Esophagus (tissue), 2 donors: ENCODE data around the gene SEMA6D. TPM values are rescaled to one million over a fixed set of nuclear protein-coding genes. Genes with fewer than 3 reads are reported as not detected.

Experiments used
- H3K27ac ChIP-seq, 2 donors: one replicate each; pipeline ENCODE4 v1.5.1; 2013; ENCODE audit warnings: low read depth in 2 of 2, mild to moderate bottlenecking in 2 of 2, inconsistent platforms in 1 of 2, low read length in 1 of 2, moderate library complexity in 1 of 2
- H3K27me3 ChIP-seq, 2 donors: one replicate each; pipeline ENCODE4 v1.6.1; 2013; ENCODE audit warnings: low read length in 2 of 2, control low read depth in 1 of 2, mild to moderate bottlenecking in 1 of 2; ENCODE audit not compliant: insufficient read depth in 2 of 2, control insufficient read depth in 1 of 2
- H3K36me3 ChIP-seq, 2 donors: one replicate each; pipeline ENCODE4 v1.6.1; 2013; ENCODE audit warnings: low read length in 1 of 2; ENCODE audit not compliant: control insufficient read depth in 2 of 2, insufficient read depth in 2 of 2
- H3K4me1 ChIP-seq, 2 donors: one replicate each; pipeline ENCODE4 v1.6.1; 2013; ENCODE audit warnings: low read length in 1 of 2; ENCODE audit not compliant: control insufficient read depth in 2 of 2, insufficient read depth in 2 of 2
- H3K4me3 ChIP-seq, 2 donors: one replicate each; pipeline ENCODE4 v1.5.1; 2013; ENCODE audit warnings: low read length in 2 of 2, mild to moderate bottlenecking in 2 of 2, low read depth in 1 of 2, moderate library complexity in 1 of 2
- H3K9me3 ChIP-seq, 2 donors: one replicate each; pipeline ENCODE4 v1.6.1; 2013; ENCODE audit warnings: mild to moderate bottlenecking in 2 of 2, low read depth in 1 of 2, low read length in 1 of 2, moderate library complexity in 1 of 2; ENCODE audit not compliant: control insufficient read depth in 2 of 2, insufficient read depth in 1 of 2
- WGBS, 2 donors: extraction: QIAGEN DNeasy Blood & Tissue Kit; methylation state at CpG; one replicate each; pipeline ENCODE4 v1.1.7; 2013; 5-methylcytosine and 5-hydroxymethylcytosine counted together
- polyA plus RNA-seq, 2 donors: library from polyadenylated mRNA; stranded (reverse); fragments of 200-250 nt; gene quantifications; one replicate each; pipeline ENCODE4 v1.2.3, GENCODE V29; 2013
- donor health status: healthy with polysubstance abuse.
- donor health status: Bipolar disorder and iron deficiency.

The SEMA6D gene
- polyA plus RNA-seq, 2 donors, result 0.31 to 0.40 TPM

DNA sequence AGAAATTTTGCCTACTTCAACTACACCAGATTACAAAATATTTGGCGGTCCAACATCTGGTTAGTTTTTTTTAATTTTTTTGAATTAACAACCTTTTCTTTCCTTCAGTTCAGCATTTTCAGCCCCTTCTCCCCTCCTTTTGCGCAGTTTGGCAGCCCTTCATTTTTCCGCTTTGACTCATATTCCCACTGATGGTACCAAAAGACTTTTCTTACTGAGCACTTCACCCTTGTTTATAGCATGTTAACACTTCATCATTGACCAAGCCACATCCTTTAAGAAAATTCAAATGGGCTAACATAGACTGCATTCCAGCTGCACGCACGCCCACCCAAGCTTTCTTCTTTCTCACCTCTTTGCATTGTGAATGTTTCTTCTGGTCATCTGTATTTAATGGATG is 49.7 kb downstream of the SEMA6D start:
- Histone ChIP-seq H3K4me3 (no peak overlapping the region), H3K9me3 (no peaks in the 10 kb centered on the region), H3K27ac (no peak overlapping the region), H3K4me1 (no peaks in the 10 kb centered on the region), H3K36me3 (no peaks in the 10 kb centered on the region), H3K27me3 (no peaks in the 10 kb centered on the region)
- WGBS, 2 donors, result 97 to 99% methylated on average over 5 of the region's 5 CpGs

DNA sequence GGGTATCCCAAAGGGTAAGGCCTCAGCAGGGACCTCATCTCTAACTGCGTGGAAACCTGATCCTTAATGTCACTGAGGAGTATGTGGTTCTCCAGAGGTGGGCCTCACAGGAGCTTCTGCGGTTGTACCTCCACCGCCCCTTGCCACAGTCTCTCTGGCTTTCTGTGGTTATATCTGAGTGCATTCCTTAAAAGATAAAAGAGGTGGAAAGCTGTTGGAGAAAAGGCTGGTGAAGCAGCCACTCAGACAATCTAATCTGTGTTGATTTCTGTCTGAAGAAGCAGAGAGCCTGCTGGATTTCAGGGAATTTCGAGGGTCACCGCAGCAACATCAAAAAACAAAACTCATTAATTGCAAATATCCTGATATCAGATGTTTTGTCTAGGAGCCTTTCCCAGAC is 51.4 kb downstream of the SEMA6D start:
- H3K36me3 ChIP-seq, result no peaks in the 10 kb centered on the region
- WGBS, 2 donors, result 80 to 82% methylated on average over 5 of the region's 5 CpGs
- no peak overlapping the region for H3K27ac ChIP-seq

DNA sequence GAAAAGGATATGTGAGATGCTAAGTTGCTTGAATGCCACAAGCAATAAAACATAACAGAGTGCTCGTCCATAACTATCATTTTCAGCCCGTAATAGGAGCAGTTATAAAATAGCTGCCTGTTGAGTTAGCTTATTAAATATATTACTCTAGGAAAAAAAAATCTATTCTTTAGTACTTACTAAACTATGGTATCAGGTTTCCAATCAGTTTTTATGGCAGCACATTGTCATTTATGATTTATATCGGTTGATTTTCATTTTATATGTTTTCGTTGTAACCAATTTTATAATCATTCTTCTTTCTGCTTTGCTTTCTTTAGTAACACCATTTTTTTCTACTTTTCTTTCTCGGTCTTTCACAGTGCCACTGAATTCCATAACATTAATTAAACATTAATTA is 51.9 kb downstream of the SEMA6D start:
- WGBS, 2 donors, result 73 to 83% methylated on average over 5 of the region's 5 CpGs
- H3K36me3 ChIP-seq, result no peaks in the 10 kb centered on the region

More for the DNA sequence above, 51.4 kb downstream of the SEMA6D start:
- H3K27me3 ChIP-seq, result no peaks in the 10 kb centered on the region
- H3K4me3 ChIP-seq, result no peak overlapping the region
- no peaks in the 10 kb centered on the region for H3K4me1 ChIP-seq
- H3K9me3 ChIP-seq, result no peaks in the 10 kb centered on the region

DNA sequence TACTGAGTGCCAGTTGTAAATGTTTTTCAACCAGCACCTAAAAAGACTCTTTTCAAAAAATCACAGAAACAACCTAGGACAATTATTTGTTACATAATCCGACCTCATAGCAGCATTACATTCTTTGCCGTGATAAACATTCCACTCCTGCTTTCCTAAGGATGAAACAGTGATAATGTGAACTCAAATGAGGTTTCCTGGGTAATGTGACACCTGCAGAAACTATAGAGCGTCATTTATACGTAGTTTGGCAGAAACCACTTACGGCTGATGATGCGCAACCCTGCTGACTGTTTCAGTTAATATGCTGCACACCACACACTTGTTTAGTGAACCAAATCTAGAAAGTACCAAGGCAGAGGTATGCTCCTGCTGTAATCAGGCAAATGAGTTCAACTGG is 55.8 kb downstream of the SEMA6D start:
- Histone ChIP-seq H3K27ac (no peak overlapping the region), H3K4me1 (no peaks in the 10 kb centered on the region), H3K9me3 (no peaks in the 10 kb centered on the region), H3K27me3 (no peaks in the 10 kb centered on the region), H3K4me3 (no peak overlapping the region), H3K36me3 (no peaks in the 10 kb centered on the region)
- 83 to 84% methylated on average over 6 of the region's 6 CpGs for WGBS, 2 donors

More for the DNA sequence above, 51.9 kb downstream of the SEMA6D start:
- Histone ChIP-seq H3K27me3 (no peaks in the 10 kb centered on the region), H3K27ac (no peak overlapping the region), H3K4me1 (no peaks in the 10 kb centered on the region), H3K9me3 (no peaks in the 10 kb centered on the region), H3K4me3 (no peak overlapping the region)

DNA sequence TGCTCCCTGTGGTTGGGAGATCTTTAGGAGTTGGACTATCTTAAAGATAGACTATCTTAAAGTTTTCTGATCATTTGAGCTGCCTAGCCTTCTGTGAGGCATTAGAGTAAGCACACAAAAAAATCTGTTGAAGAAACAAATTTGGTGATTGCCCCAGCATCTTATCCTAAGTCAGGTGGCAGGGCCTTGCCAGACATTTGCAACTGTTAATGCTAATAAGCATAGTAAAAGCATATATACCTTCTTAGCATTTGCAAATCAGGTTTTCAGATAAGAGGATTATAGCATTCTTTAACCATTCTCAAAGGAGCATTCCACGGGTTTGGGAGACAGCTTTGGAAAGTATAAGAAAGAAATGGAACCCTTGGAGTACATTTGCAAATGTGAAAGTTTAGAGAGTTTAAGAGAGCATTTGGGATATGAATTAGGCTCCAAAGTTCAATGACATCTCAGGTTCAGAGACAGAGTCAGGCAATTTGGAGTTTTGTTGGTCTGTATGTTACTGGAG is 61.0 kb downstream of the SEMA6D start:
- 0 to 31% methylated on average over 1 of the region's 1 CpG for WGBS, 2 donors
- Histone ChIP-seq H3K4me1 (no peaks in the 10 kb centered on the region), H3K36me3 (no peaks in the 10 kb centered on the region), H3K27ac (no peak overlapping the region), H3K27me3 (no peaks in the 10 kb centered on the region), H3K4me3 (no peak overlapping the region), H3K9me3 (no peaks in the 10 kb centered on the region)

DNA sequence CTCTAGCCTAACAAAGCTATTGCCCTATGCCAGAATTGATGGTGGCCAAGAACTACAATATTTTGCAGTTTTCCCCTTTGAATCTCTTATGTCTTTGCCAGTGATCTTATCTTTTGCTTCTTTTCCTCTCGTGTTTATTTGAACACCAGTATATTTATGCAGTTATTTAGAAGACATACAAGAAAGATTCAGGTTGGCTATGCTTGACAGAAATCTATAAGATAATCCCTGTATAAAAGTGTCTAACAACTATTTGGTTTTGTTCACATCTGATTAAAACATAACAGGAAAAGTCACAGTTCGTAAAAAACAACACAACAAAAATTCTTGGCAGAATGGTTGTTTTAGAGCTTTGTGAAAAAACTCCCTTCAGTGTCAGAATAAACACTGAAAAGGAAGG is 63.7 kb downstream of the SEMA6D start:
- no peaks in the 10 kb centered on the region for H3K27me3 ChIP-seq
- no peaks in the 10 kb centered on the region for H3K9me3 ChIP-seq
- no peak overlapping the region for H3K27ac ChIP-seq
- no peaks in the 10 kb centered on the region for H3K4me1 ChIP-seq
- no peak overlapping the region for H3K4me3 ChIP-seq
- no peaks in the 10 kb centered on the region for H3K36me3 ChIP-seq
- 52% methylated on average over 2 of the region's 2 CpGs for WGBS, 2 donors

DNA sequence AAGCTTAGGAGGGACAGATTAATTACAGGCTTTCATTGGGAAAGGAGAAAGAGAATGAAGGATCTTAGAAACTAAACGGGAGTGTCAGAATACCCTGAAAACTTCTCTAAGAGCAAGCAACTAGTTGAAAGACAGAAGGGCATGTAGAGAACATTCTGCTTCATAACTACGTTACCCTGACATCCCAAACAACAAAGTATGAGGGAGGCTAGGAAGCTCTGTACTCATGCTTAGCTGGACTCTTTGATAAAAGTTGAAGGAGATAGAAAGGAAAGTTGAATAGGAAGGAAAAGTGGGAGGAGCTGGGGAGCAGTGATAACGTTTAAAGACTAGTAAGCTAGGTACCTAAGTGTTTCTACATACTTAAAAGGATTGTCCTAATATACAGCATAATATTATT is 64.2 kb downstream of the SEMA6D start:
- Histone ChIP-seq H3K4me3 (no peak overlapping the region), H3K4me1 (no peaks in the 10 kb centered on the region), H3K36me3 (no peaks in the 10 kb centered on the region), H3K9me3 (no peaks in the 10 kb centered on the region), H3K27me3 (no peaks in the 10 kb centered on the region), H3K27ac (no peak overlapping the region)
- 55 to 56% methylated on average over 3 of the region's 3 CpGs for WGBS, 2 donors

DNA sequence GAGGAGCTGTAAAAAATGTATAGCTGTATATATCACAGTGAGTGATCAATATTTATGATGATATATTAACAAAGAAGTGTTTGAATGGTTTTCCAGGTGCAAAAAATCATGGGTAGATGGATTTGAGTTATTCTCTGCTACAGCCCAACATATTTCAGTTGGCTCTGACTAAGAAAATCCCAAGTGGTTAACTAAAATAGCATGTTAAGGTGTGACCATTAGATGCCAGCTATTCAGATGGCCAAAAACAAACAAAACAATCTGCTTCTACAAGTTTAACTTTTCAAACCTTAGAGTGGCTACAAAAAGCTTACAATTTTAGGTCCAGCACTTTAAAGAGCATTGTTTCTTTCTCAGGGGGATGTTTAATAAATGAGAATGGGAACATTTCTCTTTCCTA is 67.5 kb downstream of the SEMA6D start:
- Histone ChIP-seq H3K27me3 (no peaks in the 10 kb centered on the region), H3K4me3 (no peak overlapping the region), H3K27ac (no peak overlapping the region), H3K4me1 (no peaks in the 10 kb centered on the region), H3K36me3 (no peaks in the 10 kb centered on the region), H3K9me3 (no peaks in the 10 kb centered on the region)

DNA sequence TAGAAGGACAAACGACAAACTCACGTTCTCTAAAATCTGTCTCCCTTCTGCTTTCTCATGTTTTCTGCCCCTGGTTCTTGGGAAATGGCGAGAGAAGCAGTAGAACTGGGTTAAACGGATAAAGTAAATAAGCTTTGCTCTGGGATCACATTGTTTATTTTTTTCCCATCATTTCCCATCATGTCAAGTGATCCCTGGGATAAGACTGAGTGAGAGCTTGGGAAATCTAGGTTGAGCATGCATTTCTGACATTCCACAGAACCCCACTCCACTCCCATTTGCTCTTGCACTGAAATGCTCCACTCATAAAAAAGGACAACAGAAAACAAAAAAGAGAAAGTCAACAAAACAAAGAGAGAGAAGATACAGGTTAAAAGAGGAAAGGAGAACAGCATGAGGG is 69.1 kb downstream of the SEMA6D start:
- no peaks in the 10 kb centered on the region for H3K9me3 ChIP-seq
- H3K27me3 ChIP-seq, result no peaks in the 10 kb centered on the region
- WGBS, 2 donors, result 78 to 86% methylated on average over 4 of the region's 4 CpGs
- no peak overlapping the region for H3K4me3 ChIP-seq
- no peak overlapping the region for H3K27ac ChIP-seq
- H3K4me1 ChIP-seq, result no peaks in the 10 kb centered on the region
- no peaks in the 10 kb centered on the region for H3K36me3 ChIP-seq

DNA sequence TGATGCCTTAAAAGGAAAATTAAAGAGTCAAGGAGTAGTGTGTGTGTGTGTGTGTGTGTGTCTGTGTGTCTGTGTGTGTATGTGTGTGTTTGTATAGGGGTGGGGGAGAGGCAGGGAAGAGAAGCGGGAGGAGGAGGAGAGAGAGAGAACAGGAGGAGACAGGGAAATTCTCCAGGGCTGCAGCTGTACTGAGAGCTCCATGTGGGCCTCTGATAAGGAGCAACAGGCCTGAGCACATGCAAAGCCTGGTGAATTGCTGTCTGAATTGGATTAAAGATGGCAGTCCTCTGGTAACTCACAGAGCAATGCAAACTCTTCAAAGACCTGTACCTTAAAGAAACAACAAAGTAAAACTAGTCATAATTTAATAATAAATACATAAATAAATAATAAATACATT is 70.6 kb downstream of the SEMA6D start:
- H3K4me1 ChIP-seq, result no peaks in the 10 kb centered on the region
- H3K36me3 ChIP-seq, result no peaks in the 10 kb centered on the region
- 73 to 89% methylated on average over 1 of the region's 1 CpG for WGBS, 2 donors
- no peaks in the 10 kb centered on the region for H3K27me3 ChIP-seq
- no peak overlapping the region for H3K4me3 ChIP-seq
- H3K27ac ChIP-seq, result no peak overlapping the region
- no peaks in the 10 kb centered on the region for H3K9me3 ChIP-seq
